Renal cortex interstitium (tissue), 15 donors: Measurements from ENCODE around the gene TRIM15. TPM values are rescaled to one million over a fixed set of nuclear protein-coding genes. Genes with fewer than 3 reads are reported as not detected.
"Not testable (repeated sequence)": the region's sequence is repeated elsewhere in the genome, so short reads cannot be mapped to it uniquely, and the experiment has no call there.

Experiments
- DNase-seq, 11 donors: peaks; one replicate each; pipeline ENCODE4 v3.0.0-alpha.2; 2013; ENCODE audit warnings: low read depth in 9 of 11, low spot score in 4 of 11; ENCODE audit errors: extremely low read depth in 1 of 11
- long read RNA-seq, 16 experiments: transcript quantifications; one replicate each; lab custom pipeline, GENCODE V29; 2026
- polyA plus RNA-seq, 3 donors: library from polyadenylated mRNA; unstranded; fragments of 120-200 nt; gene quantifications; one replicate each; pipeline ENCODE4 v1.2.1, GENCODE V29; 2013; ENCODE audit not compliant: insufficient read length in 3 of 3

Gene TRIM15
- polyA plus RNA-seq = under 1 TPM; 0.09 to 0.16 (median 0.14) TPM
- long read RNA-seq, donor 1 = 0 reads
- long read RNA-seq, donor 2 = 0 reads
- long read RNA-seq, donor 3, partial matches to known transcripts = 0 of 1 reads
- long read RNA-seq, donor 3, other reads (novel, unspliced or antisense) = 0 of 1 reads
- long read RNA-seq, donor 4 = 0 reads
- long read RNA-seq, donor 5 = 0 reads
- long read RNA-seq, donor 6 = 0 reads
- long read RNA-seq, donor 7 = 0 reads
- long read RNA-seq, donor 8 = 0 reads
- long read RNA-seq, donor 9 = 0 reads
- long read RNA-seq, donor 10, partial matches to known transcripts = 5 of 11 reads
- long read RNA-seq, donor 10, other reads (novel, unspliced or antisense) = 6 of 11 reads
- long read RNA-seq, donor 11 = 0 reads
- long read RNA-seq, donor 12 = 0 reads
- long read RNA-seq, donor 13 = 0 reads
- long read RNA-seq, donor 14 = 0 reads
- long read RNA-seq, donor 15 = 0 reads
- long read RNA-seq, donor 16 = 0 reads

DNA sequence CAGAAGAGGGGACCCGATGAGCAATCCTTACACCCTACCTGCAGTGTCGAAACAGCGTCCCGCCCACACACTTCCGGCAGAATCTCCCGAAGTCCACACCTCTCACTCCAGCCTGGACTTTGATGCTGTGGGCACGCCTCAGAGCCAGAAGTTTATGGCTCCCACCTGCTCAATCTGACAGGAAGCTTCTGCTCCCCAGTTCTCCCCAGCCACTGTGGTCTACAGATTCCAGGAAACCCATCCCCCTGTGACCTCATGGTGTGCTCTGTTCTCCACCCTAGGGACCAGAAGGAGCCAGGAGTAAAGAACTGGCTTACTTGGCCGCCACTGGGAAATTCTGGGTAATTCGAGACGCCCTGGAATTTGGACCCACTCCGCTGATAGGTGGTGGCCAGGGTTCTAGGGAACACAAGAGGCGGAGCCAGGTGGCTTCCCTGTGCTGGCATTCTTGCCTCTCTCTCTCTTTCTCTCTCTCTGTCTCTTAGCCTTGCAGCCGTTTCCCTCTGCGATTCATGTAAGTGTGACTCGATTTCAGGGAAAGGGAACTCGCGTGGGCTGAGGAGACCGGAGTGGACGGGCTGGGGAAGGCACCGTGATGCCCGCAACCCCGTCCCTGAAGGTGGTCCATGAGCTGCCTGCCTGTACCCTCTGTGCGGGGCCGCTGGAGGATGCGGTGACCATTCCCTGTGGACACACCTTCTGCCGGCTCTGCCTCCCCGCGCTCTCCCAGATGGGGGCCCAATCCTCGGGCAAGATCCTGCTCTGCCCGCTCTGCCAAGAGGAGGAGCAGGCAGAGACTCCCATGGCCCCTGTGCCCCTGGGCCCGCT lies at the start of gene TRIM15:
Gene TRIM15 (plus strand): TSS at position 457 of the 828 bp plus-strand sequence. CDS start 139 bp downstream, at position 596.
- no peak for DNase-seq

DNA sequence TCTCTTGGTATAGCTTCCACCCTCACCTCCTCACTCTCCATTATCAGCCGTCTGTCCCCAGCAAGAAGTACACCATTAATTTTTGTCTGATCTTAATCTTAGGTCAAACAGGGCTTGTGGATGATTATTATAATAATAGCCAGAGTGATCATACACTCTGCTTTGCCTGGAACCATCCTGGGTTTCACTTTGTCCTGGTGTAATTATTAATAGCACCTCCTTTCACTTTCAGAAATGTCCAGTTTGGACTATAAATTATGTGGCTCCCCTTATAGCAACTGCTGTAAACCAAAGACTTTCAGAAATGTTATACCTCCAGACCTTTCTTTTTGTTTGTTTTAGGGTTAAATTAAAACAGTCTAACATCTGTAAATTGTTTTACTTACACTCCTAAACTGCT lies 49.5 kb upstream of the TRIM15 start:
- DNase-seq = no peak

DNA sequence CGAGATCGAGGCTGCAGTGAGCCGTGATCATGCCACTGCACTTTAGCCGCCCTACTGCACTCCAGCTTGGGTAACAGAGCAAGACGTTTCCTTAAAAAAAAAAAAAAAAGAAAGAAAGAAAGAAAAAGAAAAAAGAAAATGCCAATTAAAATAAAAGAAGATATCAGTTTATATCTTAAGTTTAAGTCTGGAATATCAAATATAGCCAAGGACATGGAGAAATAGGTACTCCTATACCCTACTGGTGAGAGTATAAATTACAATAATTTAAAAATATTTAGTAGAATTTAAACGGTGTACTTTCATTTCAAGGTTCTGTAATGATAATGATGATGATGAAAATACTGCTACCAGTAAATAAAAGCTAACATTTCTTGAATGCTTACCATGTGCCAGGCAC lies 46.6 kb upstream of the TRIM15 start:
- DNase-seq = no peak

- not testable (repeated sequence) for DNase-seq
These were observed 44.7 kb upstream of the TRIM15 start for GRCh38 chr6:30118691-30119090.

DNA sequence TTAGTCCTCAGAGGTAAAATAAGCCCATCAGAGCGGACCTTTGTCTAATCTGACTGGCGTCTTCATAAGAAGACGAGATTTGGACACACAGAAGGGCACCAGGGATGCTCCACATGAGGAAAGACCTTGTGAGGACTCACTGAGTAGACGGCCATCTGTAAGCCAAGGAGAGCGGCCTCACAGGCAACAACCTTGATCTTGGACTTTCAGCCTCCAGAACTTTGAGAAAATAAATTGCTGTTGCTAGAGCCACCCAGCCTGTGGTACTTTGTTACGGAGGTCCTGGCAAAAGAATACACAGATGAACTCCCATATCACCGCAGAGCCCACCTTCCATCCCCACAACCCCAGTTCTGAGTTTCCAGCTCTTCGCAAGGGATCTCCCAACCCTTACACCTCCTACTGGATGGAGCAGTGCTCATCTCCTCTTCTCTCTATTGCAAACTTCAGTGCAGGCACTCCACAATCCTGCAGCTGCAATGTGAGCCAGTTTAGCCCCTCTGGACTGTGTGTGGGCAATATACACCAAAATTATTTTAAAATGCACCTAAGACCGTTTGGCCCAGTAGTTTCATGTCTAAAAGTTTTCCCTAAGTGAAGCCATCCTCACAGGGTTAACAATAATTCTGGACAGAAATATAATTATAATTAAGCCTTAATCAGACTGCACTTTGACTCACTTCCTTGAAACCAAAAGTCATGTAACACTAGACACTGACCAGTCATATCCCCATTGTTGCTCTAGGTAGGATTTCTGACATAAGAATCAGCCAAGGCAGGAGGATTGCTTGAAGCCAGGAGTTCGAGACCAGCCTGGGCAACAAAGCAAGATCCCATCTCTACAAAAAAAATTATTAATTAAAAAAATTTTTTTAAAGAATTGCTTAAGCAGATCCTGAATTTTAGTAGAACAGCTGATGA lies 41.6 kb upstream of the TRIM15 start:
- DNase-seq = no peak

GRCh38 chr6:30122515-30122914 lies 40.8 kb upstream of the TRIM15 start:
- DNase-seq = no peak

- DNase-seq = peak in 2 of 11 donors; percentile 5 to 30
These were observed 35.9 kb upstream of the TRIM15 start for GRCh38 chr6:30127238-30128093.

DNA sequence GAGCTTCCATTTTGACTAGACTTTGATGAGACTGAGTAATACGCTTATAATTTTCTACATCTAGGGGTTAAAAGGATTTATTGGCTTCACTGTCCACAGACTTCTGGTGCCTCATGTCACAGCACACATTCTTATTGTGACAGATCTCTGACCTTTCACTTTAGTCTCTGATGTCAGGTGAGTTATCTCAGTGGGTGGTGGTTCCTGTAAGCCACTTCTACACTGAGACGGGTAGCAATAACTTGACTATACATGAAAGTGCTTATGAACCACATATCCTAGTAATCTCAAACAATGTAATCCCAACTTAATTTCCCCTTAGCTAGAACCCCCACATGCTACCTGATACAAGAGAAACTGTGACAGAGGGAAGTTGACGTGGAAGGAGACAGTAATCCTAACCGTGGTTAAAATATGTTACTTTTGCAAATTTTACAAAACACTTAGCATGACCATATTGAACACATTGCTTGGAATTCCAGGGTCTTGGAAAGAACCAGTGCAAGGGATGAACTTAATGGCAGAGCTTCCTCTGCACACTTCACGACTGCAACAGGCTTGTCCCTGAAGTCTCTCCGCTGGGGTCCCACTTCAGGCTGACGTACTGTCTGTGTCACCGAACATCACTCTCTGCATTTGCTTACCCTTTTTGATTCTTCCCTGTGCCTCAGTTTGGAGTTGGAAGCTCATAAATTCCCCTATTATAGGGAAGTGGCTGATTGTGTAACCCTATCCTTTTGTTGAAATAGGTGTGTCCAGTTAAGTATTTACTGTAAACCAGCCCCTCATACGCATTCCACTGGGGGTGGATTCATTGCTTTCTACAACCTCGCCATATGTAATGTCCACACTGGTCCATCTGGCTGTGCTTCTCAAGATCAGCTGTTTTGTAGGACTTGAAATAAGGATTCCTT lies 33.8 kb upstream of the TRIM15 start:
- no peak for DNase-seq

DNA sequence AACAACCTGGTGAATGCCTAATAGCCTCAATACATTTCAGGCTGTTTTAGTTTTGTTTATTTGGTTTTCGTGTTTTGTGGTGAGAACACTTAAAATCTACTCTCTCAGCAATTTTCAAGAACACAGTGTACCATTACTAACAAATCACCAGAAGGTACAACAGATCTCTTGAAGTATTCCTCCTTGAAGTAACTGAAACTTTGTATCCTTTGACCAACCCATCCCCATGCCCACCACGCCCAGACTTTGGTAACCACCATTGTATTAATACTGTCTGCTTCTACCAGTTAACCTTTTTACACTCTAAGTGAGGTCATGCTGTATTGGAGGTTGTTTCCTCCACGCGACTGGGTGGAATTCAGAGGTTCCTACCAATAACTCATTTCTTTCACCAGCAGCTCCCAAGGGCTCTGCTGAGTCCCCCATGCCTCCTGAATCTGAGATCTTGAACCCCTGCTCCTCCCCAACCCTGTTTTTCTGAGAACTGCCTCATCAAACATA lies 33.1 kb upstream of the TRIM15 start:
- no peak for DNase-seq

GRCh38 chr6:30130887-30131862 lies 32.2 kb upstream of the TRIM15 start:
- DNase-seq = peak; percentile 53 to 80 (median 72)

DNA sequence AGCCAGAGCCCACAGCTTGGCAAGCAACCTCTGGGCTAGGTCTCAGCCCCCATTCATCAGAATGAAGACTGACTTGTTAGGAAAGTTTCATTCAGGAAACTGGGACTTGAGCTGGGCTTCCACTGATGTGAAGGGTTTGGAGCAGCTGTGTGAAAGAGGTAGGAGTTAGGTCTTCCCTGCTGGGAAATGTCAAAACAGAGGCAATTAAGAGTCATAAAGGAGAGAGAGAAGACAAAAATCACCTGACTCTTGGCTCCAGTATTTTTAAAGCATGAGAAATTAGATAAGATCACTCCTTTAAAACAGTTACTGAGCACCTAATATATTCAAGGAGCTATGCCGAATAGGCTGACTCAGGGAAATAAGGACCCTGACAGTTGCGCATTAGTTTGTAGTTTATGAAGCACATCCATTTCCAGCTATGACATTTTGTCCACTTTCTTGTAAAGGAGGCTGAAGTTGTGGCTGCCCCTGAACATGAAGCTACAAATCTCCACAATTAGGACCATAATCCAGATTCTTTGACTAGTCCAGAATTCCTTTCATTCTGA lies 31.3 kb upstream of the TRIM15 start:
- DNase-seq = no peak

GRCh38 chr6:30135147-30135546 lies 28.2 kb upstream of the TRIM15 start:
- no peak for DNase-seq

DNA sequence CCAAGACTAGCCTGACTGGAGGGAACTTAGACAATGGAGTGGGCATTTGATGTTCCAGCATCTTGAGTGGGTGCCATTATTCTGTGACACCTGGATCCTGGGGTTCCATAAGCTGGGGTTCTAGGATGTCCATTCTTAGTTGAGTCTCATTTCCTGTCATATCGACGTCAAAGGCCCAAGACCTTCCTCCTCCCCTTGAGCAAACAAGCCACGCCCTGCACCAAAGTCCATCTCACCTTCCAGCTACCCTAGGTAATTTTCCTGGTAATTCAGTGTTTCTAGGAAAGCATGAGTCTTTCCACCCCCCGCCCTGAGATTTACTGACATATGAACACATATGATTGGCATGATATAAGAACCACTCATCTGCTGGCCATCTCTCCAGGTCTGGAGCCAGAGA lies 27.6 kb upstream of the TRIM15 start, which contains the start of gene TRIM40:
Gene TRIM40 (plus strand): TSS at position 384 of the 400 bp plus-strand sequence. CDS start 897 bp downstream, outside the sequence.
- DNase-seq = no peak

GRCh38 chr6:30136570-30137286 lies 26.6 kb upstream of the TRIM15 start:
- no peak for DNase-seq

GRCh38 chr6:30140240-30140639 lies 23.1 kb upstream of the TRIM15 start:
- DNase-seq = not testable (repeated sequence)
